Stimulated activated CD4-positive, alpha-beta T cell treated with anti-CD3 and anti-CD28 coated beads, Interleukin-15, amount 100 ng/mL, for 48 hours (primary cell): ENCODE measurements around the gene NPEPL1.

Experiments used
- DNase-seq, 2 donors: peaks; one replicate each; pipeline ENCODE4 v3.0.0-alpha.2; 2020; ENCODE audit warnings: low read depth in 2 of 2

Gene NPEPL1

DNA sequence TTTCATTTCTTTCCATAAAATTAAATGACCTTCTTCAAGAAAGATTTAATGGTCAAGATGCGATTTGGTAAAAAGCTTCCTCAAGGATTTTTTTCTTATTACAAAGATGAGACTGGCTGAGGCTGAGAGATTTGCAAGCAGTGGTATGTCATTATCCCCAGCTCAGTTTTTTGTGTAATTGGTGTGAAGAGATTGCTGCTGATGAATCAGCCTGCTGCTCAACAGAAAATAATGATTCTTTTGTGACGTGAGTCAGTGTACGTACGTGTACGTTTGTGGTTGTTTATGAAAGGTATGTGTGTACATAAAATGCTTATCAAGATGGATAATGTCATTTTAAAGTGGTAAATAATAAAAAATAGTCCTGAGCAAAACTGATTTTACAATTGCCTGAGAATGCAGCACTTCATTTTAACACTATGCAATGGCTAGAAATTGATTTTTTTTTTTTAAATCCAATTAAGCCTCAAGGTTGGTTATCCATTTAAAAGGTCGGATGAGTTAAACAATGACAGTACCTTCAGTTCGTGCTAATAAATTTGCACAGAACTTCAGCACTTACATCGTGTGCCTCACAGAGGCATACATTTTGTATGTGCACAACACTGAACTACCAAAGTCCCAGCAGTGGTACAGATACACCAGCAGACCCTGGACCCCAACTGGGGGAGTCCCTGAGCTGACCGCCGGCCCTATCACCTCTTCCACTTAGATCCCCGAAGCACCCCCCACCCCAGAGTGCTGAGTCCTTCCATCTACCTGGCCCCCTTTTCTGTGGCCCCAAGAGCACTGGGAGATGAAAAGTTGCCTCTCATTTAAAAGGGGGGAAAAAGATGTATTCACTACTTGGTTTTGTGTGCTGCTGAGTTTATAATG, 9.7 kb upstream of the NPEPL1 start:
- no peak for DNase-seq

DNA sequence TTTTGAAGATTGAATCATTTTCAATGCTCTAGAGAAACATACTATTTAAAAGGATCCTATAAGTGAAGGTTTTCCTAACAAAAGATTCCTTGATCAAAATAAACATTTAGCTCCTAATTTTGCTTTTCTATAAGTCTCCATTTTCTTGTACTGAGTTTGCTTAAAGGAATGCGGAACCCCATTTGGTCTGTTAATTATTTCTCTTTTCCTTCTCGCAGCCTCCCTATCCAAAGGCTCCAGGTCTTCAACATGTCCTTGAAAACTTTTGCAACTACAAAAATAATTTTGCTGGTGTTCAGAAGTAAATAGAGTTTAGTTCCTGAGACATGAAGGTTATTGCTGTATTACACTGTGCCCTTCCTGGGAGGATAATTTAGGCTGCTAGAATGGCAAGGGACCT, 8.3 kb upstream of the NPEPL1 start:
- no peak for DNase-seq

DNA sequence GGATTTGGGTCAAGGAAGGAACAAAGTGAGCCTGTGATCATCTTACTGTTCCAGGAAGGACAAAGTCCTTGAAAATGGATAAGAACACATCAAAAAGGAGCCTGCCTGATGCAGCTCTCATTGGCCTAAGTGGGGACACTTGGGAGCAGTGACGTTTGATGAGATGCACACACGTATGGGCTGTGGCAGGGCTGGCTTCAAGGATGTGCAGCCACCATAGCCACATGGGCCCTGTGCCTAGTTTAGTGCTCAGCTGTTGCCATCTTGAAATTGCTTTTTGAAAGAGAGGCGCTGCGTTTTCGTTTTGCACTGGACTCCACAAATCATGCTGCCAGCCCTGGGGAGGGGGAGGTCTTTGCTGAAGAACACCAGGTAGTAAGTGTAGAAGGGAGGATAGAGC, 6.6 kb upstream of the NPEPL1 start:
- no peak for DNase-seq

DNA sequence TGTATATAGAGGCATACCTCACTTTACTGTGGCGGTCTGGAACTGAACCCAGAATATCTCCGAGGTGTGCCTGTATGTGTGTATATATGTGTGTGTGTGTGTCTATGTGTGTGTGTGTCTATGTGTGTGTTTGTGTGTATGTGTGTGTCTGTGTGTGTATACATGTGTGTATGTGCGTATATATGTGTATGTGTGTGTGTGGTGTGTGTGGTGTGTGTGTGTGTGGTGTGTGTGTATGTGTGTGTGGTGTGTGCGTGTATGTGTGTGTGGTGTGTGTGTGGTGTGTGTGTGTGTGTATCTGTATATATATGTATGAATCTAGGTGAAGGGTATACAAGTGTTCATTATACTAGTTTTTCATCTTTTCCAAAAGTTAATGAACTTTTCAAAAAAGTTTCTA, 4.2 kb upstream of the NPEPL1 start:
- no peak for DNase-seq

DNA sequence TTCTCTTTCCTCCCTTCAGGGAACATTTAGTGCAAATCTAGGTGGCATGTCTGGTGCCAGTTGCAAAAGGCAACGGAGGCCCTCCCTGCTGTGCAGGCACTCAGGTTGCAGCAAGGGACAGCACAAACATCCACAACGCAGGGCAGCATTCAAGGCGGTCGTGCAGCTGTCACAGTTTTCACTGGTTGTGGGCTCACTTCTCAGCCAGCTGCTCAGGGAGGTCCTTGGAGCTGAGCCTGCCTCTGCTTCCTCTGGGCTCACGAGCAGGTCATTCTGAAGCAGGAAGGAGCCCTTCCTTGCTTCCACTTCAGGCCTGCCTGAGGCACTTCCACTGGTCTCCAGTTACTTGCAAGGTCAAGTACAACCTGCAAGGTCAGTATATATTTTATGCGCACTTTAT, 3.8 kb upstream of the NPEPL1 start:
- no peak for DNase-seq

DNA sequence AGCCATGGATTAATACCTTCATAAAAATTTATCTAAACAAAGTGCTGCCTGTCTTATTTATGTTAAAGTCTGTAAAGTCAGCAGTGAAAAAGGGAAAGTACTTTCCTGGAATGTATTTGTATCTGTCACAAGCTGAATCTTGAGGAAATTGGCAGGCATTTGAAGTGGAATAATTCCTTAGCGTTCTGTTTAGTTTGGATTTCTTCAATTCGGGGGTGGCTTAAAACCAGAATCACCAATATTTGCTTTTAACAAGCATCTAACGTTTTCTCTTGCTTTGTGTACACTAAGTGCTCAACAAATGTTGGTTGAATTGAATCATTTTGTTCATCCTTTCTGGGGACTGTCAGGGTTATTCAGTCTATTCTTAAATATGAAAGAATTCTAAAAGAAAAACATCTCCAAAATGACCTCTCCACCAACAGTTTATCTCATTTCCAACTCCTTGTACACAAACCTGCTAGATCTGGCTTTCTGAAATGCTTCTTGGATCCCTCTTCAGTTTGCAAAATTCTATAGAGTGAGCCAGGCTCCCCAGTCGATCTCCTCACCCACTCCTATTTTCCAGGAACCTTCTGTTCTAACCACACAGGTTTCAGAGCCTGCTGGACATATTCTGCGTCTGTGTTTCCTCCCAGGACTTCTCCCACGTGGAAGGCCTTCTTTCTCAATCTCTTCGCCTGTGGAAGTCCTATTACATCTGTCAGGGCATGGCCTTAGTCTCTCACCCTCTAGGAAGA, 2.0 kb upstream of the NPEPL1 start:
- no peak for DNase-seq

DNA sequence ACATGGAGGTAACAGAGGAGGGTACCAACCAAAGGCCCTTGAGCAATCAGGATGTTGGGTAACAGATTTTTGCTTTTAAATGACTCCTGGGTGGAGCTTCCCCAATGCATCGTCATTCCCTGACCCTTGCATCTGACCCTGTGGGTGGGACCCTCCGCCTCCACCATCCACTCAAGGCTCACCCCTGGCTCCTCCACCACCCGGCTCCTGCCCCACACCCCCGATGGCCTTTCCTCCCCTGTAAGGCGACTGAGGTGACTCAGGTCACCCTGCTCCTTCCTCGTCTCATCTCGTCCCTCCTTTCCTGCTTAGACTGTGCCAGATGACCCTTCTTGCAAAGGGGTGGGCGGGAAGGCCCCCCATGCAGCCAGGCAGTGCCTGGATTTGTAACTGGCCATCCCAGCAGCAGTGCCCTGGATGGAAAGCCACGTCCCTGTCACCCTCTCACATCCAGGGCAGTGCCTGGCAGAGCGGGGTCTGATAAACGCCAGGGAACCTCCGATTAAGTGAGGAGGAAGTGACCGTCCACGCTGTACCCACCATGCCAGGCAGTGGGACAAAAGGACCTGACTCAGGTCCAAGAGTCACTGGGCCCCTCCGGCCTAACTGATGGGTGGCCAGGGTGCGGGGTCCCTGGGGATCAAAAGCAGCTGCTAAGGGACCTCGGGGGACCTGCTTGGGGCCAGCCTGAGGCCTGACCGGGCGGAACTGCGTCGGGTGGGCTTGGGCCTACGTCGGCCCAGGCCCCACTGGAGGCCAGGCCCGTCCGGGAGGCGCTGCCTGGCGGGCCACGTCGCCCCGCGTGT, 624 bp upstream of the NPEPL1 start:
- no peak for DNase-seq

DNA sequence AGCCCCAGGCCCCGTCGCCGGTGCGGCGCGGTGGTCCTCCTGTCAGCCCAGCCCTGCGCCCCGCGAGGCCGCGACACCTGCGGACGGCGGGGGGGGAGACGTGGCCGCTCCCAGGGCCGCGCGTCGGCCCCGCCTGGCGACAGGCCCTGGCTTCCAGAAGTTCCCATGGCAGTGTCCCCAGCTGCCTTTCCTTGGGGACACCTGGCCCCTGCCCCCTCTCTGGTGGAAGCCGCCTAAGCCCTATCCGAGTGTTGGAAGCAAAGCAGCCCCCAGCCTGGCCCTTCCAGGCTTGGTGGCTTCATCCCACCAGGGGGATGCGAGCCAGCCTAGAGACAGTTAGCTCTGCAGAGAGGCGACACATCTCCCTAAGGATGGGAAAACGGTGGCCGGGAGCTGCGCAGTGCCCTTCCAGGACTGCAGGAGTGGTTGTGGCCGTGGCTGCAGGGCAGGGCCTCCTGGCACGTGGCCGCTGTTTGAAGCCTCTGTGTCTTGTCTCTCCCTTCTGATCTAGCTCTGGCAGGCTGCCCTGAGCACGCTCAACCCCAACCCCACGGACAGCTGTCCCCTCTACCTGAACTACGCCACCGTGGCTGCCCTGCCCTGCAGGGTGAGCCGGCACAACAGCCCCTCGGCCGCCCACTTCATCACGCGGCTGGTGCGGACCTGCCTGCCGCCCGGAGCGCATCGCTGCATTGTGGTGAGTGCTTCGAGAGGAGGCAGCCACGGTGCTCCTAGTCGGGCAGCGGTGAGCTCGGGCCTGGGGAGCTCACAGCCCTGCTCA, 816 bp downstream of the NPEPL1 start:
- DNase-seq, result no peak

DNA sequence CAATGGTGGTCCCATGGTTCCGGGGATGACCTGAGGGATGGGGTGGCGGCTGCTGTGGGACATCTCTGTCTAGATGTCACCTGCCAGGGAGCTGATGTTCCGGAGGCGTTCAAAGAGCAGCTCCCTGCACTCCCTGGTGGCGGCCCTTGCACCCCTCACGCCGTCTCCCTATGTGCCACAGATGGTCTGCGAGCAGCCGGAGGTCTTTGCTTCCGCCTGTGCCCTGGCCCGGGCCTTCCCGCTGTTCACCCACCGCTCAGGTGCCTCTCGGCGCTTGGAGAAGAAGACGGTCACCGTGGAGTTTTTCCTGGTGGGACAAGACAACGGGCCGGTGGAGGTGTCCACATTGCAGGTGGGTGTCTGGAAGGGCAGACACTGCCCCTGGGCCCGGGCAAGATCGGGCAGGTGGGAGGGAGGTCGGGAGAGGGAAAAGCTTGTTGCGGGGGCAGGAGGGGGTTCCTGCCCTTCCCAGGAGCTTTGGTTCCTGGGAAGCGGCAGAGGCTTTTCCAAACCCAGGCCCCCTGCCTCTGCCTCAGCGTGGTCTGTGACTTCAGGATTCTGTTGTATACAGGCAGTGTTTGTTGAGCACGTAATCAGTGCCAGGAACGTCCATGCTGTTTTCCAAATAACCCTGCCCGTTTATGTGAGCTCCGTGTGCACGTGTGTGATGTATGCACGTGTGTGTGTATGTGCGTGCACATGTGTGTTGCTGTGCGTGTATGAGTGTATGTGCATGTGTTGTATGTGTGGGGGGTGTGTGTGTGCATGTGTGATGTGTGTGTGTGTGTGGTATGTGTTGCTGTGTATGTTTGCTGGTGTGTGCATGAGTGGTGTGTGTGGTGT, 1.9 kb downstream of the NPEPL1 start:
- no peak for DNase-seq

DNA sequence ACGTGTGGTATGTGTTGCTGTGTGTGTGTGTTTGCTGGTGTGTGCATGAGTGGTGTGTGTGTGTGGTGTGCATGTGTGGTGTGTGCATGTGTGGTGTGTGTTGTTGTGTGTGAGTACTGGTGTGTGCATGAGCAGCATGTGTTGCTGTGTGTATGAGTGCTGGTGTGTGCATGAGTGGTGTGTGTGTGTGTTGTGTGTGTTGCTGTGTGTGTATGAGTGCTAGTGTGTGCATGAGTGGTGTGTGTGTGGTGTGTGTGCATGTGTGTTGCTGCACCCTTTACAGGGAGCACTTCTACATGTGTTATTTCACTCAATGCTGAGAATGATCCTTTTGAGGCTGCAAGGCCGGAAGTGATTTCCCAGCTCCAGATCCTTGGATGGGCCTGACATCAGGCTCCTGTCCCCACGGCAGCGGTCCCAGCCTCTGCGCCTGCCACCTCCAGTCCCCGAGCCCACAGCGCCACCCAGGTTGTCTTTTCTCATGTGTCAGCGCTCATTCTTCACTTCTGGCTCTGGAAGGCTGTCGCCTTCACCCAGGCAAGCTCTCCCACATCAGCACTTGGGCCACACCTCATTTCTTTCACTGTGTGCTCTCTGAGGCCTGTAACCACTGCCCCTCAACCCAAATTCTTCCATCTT, 2.6 kb downstream of the NPEPL1 start:
- DNase-seq, result no peak

DNA sequence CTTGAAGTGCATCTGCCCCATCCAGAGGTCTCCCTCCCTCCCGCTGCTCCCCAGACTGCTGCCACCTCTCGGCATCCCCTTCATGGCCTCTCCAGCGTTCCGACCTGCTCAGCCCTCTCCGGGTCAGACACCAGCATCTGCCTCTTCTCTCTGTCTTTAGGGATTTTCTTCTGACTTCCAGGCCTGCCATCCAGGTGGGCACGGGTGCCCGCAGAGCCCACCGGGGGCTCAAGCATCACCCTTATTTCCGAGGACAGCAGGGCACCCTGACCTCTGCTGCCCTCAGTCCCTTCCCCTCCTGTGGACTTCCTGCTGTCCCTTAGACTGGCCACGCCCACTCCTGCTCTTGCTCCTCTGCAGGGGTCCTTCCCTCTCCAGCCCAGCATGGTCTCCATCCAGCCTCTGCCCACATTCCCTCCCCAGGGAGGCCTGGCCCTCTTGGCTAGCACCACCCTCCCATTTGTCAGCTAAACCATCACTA, 3.3 kb downstream of the NPEPL1 start:
- no peak for DNase-seq

DNA sequence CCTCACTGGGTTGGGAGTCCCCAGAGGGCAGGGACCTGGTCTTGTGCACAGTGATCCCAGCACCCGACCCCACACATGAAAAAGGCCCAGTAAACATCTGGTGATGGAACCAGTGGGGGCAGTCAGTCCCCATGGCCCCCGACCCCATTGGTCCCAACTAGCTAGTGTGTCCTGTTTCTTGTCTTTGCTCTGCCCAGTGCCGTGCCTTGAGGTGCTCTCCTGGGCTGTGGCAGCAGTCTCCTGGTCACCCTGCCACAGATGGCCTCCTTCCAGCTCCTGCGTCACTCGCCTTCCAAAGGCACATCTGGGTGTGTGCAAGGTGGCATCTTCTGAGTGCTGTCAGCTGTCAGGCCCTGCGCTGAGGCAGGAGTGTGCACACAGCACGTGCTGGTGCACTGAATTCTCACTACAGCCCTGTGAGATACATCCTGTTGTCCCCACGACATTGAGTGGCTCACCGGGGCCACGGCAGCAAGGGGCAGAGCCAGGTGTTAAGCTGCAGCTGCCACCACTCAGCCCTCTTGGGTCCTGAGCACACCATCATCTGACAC, 3.9 kb downstream of the NPEPL1 start:
- DNase-seq, result no peak

DNA sequence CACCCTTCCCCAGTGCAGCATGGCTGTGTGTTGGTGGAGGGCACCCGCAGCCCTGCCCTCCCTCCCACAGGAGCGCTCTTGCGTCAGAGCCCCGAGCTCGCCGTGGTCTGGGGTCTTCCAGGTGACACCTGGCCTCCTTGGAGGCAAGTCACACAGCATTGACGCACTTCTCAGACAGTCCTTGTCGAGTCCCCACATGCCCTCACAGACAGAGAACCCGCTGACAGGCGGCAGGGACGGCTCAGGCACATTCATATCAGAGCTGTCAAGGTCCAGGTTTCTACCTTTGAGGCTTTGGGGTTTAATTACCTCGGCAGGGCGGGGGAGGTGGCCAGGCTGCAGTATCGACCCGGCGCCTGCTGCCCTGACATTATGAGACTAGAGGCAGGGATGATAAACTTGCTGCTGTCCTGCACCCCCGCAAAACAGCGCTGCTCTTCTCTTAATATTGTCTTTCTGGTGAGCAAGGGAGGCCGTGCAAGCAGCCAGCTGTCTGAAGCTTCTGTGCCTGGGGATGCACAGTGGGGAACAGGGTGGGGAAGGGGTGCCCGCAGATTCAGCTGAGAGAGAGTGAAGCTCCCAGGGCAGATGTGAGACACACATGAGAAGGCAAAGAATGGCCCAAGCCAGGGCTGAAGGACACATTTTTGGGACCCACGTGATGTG, 4.7 kb downstream of the NPEPL1 start:
- no peak for DNase-seq

DNA sequence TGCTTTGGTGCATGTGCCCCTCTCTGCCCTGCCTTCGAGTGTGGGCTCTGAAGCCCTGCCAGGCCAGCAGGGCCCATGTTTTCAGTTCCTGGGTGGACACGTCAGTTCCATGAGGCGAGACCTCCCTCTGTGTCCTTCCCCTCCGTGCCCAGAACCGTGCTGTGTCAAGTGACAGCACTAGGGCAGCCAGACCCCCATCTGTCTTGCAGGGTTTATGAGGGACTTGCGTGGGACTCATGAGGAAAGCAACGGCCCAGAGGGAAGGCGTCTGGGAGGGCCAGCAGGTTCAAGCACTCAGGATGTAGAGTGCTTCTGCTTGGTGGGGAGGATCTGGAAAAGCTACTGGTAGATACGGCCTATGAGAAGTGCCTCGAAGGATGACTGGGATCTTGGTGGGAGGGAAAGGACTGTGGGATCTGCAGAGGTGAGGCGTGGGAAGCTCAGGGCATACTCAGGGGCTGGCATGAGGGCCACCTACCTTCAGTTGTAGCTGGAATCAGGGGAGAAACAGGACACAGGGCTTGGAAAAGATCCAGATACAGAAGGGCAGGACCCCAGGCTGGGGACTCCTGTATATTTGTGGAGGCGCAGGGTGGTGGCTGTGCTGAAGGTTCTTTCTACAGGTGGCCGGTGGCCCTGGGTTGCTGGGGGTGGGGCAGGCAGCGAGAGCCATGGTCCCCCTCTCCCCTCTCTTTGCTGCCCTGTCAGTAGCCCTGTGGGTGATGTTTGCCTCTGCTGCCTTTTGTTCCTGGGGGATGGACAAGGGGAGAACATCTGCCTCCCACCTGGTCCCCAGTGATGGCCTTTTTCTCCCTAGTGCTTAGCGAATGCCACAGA, 5.5 kb downstream of the NPEPL1 start:
- no peak for DNase-seq

DNA sequence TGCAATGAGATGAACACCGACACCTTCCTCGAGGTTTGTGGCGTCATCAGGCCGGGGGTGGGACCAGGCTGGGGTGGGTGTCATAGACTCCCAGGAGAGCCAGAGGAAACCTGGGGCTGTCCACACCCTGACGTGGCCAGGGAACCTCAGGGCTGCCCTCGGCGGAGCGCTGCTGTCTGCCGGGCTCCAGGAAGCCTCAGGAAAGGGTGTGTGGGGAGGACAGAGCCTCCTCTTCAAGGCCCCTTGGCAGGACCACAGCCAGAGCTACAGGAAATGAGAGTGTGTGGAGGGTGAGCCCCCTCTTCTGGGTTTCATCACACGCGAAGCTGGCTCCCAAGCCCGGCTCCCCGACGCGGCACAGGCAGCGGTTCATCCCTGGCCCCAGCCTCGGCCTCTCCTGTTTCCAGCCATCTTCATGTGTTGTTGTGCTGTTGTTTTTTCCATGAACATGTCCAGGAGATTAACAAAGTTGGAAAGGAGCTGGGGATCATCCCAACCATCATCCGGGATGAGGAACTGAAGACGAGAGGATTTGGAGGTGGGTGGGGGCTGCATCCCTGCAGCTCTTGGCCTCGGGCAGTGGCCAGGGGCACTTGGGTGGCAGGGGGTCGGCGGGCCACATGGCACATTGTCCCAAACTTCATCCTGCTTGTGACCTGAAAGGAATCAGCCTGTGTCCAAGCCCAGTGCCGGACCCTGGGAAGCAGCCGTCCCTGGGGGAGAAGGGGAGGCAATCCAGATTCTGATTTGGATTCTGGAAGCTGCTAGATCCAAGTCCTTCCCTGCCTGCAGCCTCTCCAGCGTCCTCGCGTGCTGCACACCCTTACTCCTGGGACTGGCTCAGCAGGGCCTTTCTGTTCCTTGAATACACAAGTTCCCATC, 6.4 kb downstream of the NPEPL1 start:
- no peak for DNase-seq

DNA sequence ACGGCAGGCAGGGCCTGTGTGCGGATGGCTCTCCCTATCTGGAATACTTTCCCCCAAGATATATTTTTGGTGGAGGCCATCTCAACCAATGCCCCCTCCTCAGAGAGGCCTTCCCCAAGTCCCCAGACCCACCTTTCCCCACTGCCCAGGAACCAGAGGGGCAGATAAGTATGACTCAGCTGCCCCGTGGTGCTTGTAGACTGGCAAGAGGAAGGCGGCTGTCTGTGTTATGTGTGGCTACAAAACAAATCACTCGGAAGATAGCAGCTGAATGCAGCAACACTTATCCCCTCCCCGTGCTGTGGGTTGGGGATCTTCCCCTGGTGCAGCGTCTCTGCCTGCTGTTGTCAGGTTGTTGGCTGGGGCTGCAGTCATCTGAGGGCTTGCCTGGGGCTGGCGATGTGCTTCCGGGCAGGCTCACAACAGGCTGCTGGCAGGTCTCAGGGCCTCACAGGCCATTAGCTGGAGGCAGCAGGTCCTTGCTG, 7.1 kb downstream of the NPEPL1 start:
- no peak for DNase-seq
